ENCODE measurements around the gene SLC30A2. TPM values are rescaled to one million over a fixed set of nuclear protein-coding genes. Genes with fewer than 3 reads are reported as not detected.

The SLC30A2 gene
- total RNA-seq, 1 experiment from 2014 or later: 0.51 TPM

DNA sequence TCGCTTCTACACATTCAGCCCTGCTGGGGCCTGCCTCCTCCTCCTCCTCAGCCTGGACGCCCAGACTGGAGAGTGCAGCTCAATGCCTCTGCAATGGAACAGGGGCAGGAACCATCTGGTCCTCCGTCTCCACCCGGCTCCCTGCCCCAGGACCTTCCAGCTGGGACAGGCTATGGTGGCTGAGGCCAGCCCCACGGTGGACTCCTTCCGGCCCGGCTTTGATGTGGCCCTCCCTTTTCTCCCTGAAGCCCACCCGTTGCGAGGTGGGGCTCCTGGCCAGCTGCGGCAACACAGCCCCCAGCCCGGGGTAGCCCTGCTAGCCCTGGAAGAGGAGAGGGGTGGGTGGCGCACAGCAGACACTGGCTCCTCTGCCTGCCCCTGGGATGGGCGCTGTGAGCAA is 22.9 kb downstream of the SLC30A2 start:
- no peak for DNase-seq (ENCODE audit: low spot score)

DNA sequence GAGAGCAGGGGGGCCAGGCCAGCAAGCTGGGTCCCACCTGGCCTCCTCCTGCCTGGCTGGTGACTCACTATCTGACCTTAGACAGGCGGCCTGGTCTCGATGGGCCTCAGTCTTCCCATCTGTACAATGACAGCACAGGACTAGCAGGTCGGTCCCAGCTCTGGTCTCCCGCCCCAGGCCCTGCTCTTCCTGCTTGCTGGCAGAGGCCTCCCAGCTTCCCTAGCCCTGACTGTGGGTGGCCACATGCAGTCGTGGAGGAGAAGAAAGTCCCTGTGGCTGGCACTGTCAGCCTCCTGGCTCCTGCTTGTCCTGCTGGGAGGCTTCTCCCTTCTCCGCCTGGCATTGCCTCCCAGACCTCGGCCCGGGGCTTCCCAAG is 23.5 kb downstream of the SLC30A2 start:
- DNase-seq (ENCODE audit: low spot score): no peak

DNA sequence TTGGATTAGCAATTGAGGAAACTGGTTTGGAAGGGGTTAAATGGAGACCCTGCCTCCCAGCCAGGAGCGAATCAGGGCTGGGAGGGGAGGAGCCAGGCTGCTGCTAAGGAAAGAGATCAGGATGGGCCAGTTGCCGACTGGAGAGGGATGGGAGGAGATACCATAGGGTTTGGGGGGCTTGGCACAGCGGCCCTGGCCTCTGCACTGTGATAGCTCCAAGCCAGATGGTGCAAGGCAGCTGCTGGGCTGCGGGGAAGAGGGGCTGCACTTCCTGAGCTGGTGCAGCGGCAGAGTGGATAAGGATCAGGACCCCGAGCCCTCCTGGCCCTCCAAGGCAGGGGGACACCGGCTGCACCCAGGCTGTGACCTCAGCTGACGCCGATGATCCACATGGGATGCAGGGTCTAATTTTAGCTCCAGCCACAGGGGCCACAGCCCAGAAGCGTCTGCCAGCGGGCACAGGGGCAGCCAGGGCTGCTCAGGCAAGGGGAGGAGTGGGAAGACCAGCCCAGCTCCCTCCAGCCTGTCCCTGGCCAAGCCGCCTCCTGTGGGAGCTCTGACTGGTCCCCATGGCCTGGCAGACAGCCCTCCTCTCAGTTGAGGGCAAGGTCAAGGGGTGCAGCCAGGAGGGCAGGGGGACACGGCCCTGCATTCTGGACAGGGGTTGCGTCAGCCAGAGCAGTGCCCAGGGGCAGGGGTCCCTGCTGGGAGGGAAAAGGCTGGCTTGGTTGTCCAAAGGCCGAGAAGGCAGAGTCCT is 24.1 kb downstream of the SLC30A2 start, which contains the start of gene EXTL1:
TSS of gene EXTL1 (plus strand) at position 129 of the 757 bp plus-strand sequence. CDS start 872 bp downstream, outside the sequence.
- DNase-seq (ENCODE audit: low spot score): no peak

DNA sequence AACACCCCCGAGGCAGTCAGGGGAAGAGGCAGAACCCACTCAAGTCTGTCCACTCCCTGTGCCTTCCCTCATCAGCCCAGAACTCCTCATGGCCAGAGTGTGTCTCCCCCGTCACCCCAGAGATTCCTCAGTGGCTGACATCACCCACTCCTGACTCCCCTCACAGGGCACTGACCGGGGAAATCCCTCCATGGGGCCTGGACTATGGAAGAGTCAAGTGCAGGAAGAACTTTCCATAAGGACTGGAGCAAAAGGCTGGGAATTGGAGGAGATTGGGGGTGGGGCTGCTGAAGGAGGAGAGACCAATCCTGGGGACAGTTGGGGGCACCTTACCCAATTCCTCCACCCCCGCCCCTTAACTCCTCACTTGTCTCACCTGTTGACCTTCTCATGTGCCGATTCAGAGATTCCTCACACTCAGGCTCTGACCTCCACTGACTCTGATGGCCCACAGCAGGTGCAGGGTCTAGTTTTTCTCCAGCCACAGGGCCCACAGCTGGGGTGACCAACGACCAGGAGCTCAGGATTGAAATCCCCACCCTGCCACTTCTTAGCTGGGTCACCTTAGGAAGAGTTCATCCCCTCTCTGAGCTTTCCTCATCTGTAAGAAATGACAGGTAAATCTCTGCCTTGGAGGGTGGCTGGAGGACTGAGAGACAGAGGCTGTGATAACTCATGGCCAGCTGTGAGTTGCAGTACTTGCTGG is 24.8 kb downstream of the SLC30A2 start:
- DNase-seq (ENCODE audit: low spot score): no peak

DNA sequence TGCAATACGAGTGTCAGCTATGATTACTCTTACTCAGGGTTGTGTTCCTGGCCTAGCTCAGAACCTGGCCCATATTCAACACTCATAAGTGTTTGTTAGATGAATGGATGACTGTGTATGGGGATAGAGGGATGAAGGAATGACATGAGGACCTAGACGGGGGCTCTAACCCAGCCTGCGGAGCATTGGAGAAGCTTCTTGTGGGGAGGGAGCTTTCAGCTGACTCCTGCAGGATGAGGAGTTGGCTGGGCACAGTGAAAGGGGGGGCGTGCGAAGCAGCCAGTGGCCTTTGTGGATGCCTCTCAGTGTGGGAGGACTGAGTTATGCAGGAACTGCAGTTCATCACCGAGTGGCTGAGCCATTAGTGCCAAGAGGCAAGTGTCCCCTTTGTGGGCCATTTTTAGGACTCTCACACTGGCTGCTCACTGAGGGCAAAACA is 25.6 kb downstream of the SLC30A2 start:
- no peak for DNase-seq (ENCODE audit: low spot score)

DNA sequence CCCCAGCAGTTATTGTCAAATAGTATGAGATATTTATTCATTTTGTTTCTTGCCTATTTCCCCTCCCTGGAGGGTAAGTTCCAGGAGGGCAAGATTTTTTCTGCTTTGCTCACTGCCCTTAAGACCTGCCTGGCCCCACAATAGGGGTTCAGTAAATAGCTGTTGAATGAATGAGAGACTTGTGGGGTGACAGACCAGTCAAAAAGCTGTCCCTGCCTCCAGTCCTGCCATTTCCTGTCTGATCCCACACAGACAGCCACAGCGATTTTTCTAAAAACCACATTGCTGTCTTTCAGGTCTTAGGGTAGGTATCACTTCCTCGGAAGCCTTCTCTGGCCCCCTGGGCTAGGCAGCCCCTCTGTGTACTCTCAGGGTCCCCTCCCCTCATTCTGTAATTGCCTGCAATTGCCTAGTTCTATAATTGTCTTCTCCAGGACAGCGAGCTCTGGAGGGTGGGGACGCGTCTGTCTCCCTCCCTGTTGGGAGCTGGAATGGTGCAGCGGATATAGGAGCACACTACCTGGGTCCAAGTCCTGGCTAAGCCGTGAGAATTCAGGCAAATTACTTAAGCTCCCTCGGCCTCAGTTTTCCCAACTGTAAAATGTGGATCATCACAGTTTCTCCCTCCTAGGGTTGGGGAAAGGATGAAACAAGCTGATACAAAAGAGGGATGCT is 26.1 kb downstream of the SLC30A2 start:
- no peak for DNase-seq (ENCODE audit: low spot score)

DNA sequence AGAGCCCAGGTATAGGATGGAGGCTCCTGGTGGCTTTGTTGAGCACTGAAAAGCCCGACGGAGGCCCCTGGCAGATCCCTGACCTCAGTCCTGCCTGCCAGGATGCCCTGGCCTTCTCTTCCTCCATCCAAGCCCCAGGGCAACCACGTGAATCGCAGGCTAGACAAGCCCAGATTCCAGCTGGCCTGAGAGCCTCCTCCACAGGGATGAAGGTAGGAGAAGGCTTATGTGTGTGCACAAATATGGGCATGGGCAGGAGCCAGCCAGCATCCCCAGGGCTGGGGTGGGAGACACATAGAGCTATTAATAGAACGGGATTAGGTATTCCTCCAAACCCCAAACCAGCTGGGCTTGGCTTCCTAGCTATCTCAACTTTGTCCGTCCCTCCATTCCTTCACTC is 28.3 kb downstream of the SLC30A2 start:
- no peak for DNase-seq (ENCODE audit: low spot score)

DNA sequence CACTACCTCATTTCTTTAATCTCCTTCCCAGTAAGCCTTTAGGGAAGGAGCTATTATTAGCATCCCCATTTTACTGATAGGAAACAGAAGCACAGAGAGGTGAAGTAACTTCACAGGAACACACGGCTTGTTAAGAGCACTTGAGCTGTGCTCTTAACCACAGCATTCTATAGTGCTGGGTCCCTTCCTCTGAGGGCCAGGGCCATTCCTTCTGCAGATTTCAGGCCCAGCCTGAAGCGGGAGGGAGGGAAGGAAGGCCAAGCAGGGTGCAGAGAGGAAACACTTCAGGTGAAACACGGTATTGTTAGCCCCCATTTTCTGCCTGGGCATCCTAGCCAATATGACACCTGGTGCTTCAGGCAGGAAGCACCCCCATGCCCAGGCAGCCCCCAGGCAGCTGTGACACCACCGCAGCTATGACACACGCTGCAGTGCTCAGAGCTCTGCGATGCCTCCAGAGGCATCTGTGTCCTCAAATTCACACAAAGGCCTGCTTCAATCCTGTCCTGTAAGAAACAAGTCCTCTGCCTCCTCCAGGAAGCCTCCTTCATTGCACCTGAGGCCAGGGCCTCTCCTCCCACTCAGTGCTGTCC is 28.9 kb downstream of the SLC30A2 start:
- no peak for DNase-seq (ENCODE audit: low spot score)

DNA sequence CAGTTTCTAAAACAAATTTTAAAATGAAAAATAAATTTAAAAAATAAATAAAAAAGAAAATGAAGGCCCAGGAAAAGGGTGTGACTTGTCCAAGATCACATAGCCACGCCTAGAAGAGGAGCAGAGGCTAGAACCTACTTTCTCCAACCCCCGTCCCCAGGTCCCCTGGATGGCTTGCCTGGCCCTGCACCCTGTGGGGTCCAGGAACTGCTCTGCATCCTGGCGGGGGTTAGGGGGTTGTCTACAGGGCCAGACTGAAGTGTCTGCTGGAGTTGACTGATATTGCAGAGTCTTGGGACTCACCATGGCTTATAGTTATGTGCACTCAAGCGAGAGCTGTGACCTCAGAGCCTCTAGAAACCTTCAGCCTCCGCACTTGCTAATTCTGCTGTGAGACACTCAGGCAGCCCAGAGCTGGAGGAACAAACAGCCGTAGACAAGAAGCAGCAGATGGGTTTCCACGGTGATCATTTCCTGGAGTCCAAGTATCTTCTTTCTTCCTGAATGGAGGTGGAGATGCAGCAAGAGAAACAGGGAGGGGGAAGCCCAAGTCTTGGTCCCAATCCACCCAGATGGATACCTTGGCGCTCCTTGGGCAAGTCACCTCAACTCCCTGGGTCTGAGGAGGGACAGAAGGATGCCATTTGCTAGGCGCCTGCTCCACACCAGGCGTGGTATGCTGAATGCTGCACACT is 29.5 kb downstream of the SLC30A2 start:
- DNase-seq (ENCODE audit: low spot score): no peak

DNA sequence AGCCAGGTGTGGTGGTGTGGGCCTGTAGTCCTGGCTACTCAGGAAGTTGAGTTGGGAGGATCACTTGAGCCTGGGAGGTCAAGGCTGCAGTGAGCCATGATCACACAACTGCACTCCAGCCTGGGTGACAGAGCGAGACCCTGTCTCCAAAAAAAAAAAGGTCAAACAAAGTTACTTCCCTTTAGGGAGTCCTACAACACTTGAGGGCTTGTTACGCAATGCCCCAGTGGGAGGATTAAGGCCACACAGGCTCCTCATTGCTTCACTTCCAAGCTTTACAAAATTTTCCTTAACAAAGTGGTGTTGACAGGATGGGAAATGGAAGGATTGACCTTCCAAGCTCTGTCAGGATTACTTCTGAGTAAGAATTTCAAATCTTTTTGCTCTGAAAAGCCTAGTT is 30.6 kb downstream of the SLC30A2 start:
- DNase-seq (ENCODE audit: low spot score): no peak

DNA sequence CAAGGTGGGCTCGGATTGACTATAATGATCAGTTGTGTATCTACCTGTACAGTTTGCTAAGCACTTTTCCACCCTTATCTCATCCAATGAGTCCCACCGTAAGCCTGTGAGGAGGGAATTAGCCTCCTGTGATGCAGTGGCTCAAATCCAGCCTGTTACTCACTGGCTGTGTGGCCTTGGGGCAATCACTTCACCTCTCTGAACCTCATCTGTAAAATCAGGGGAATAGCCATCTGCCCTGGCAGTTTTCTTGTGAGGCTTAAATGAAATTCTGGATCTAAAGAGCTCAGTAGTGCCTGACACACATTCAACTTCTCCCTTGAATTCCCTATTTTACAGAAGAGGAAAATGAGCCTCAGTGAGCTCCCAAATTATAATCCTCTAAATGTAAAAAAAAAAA is 31.7 kb downstream of the SLC30A2 start:
- DNase-seq (ENCODE audit: low spot score): no peak

DNA sequence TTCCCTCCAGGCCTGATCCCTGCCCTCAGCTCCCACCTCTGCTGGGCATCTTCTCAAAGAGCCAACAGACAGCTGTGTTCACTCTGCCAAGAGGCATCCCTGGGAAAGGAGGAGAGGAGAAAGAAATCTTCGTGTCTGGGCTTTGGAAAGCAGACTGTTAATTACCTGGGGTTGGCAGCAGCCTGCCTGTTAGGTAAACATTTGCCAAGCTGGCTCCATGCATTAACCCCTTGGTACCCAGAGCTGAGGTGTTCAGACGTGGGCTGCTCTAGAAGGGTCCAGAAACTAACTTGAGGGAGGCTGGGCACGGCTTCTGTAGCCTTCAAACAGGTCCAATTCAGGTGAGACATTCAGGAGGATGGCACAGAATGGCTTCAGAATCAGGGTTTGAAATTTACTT is 33.1 kb downstream of the SLC30A2 start:
- DNase-seq (ENCODE audit: low spot score): no peak

DNA sequence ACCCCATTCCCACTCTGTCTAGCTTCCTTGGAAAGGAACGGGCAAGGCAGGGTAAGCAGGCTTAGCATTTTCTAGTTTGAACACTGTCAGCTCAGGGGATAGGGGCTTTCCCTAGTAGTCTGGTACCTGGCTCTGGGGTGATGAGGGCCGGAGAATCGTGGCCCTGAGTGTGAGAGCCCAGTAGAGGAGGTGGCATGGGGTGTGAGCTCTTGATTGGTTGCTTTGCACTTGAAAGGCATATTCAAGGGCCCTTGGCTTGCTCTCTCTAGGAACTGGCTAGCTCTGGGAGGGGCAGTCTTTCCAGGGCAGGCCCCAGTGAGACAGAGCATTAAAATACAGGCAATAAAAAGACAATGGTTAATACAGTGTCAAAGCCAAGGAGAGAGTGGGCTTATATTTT is 35.1 kb downstream of the SLC30A2 start:
- DNase-seq (ENCODE audit: low spot score): no peak

DNA sequence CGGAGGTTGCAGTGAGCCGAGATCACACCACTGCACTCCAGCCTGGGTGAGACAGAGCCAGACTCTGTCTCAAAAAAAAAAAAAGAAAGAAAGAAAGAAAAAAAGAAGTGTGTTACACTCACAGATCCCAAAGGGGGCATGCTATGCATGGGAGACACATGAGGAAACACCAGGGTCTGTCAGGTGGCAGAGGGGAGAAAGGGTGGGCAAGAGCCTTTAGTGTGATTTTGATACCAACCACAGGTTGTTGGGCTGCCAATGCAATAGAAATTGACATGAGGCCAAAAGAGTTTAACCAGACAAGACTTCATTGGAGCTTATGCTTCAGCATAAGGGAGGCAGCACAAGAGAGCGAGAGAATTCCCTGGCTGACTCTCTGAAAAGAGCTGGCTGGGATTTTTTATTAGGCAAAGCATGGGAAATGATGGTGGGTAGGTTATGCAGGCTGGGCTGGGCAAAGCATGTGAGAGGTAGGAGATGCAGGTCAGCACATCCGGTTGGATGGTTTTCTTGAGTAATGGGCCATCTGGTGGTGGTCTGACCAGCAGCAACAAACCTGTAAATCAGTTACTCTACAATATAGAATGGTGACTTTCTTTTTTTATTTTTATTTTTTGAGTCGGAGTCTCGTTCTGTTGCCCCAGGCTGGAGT is 36.0 kb downstream of the SLC30A2 start:
- DNase-seq (ENCODE audit: low spot score): peak; percentile 15

DNA sequence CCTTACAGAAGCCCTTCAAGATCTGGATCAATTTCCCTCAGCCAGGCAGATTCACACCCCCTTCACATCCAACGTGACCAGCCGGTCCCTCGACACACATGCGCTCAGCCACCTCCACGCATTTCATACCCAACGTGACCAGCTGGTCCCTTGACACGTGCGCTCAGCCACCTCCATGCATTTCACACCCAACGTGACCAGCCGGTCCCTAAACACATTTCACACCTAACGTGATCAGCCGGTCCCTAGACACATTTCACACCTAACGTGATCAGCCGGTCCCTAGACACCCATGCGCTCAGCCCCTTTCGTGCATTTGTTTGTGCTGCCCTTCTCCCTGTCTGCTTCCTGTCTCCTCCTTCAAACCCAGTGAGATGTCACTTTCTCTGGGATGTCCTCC is 39.2 kb downstream of the SLC30A2 start:
- no peak for DNase-seq (ENCODE audit: low spot score)

DNA sequence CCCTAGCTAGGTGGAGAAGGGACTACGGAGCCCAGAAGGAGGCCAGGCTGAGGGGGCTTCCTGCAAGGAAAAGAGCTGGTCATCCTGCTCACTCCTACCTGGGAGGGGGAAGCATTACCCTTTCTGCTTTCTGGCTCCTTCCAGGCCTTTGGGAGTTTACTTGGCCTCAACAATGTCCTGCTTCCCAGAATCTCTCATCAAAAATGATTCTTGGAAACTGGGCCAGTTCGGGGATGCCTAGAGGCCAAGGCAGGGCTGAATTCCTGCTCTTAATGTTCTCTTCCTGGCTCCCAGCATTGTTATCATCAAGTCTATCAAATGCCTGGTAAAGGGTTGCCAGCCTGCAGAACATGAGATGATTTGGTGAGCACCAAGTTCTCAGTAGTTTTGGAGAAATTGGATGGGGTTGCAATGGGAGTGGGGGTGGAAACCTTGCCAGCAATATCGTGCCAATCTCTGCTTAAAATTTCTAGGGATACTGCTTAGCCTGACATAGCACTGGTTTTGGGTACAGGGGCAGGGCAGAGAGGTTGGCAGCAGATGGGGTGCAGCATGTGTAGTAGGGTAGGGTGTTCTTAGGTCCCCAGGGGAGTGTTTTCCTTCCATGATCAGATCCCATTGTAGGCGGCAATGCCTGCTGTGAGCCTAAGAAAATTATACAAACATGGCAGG is 40.3 kb downstream of the SLC30A2 start:
- no peak for DNase-seq (ENCODE audit: low spot score)

DNA sequence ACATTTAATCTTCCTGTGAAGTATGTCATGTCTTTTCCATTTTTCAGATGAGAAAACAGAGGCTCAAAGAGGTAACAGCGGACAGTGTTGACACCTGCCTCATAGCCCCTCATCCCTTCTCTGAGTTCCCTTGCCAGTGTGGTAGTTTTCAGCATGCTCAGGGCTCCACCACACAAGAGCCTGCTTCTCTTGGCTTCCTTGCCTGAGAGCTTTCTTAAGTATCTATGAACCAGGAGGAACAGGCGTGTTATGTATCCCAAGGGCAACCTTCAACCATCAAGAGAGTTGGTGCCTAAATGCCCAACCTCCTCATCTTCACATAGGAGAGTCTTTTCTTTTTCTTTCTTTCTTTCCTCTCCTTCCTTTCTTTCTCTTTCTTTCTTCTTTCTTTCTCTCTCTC is 42.2 kb downstream of the SLC30A2 start:
- DNase-seq (ENCODE audit: low spot score): no peak

DNA sequence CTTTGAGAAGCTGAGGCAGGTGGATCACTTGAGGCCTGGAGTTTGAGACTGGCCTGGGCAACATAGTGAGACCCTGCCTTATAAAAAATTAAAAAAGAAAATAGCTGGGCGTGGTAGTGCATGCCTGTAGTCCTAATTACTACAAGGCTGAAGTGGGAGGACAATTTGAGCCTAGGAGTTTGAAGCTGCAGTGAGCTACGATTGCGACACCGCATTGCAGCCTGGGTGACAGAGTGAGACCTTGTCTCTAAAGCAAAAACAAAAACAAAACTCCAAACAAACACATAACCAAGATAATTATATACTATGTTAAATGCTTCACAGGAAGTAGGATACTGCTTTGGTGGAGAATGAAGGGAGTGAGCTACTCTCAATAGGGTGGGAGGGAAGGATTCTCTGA is 42.7 kb downstream of the SLC30A2 start:
- no peak for DNase-seq (ENCODE audit: low spot score)

DNA sequence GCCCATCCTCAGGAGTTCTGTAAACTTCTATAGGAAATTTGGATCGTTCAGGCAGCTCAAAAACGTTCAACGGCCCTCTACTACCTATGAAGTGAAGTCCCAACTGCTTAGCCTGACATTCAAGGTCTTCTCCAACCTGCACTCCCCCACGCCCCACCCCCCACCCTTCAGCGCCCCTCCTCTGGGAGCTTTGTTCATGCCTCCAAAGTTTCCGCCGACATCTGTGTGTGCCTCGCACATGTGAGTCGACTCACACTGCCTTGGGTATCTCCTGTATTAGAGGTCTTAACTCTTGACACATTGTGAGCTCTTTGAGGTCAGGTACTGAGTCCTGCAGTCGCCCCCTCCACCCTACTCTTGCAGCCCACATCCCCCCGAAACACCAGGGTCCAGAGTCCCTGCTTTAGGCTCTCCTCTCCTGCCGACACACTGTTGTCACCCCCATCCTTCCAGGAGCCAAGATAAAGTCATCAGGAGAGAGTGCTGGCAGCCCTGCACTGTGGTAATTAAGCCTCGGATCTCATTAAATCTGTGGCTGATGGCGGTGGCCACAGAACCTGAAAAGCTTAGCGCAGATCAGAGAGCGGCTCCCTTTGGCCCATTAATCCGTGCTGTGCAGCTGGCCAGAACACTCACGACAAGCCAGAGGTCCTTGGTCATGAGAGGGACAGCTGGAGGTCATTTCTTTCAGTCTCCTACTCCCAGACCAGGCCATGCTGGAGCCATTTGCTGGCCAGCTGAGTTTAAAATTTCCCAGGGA is 46.7 kb downstream of the SLC30A2 start:
- no peak for DNase-seq (ENCODE audit: low spot score)

Data from HT-29 (cell line).